Cardiac fibroblast (primary cell): ENCODE data around the gene CITED4.

Experiments used
- DNase-seq, 2 donors: peaks; one replicate each; pipeline versions ENCODE4 v3.0.0 to v3.0.0-alpha.2; 2010; ENCODE audit warnings: low read depth in 2 of 2
- H3K4me3 ChIP-seq, 2 donors: replicated peaks in 1 of 2; 1 replicate in 1 of 2; 2 replicates in 1 of 2; pipeline ENCODE4 v1.5.1; 2011; ENCODE audit warnings: low read depth in 2 of 2, low read length in 2 of 2, mild to moderate bottlenecking in 2 of 2, moderate library complexity in 1 of 2
- CTCF ChIP-seq: IDR thresholded peaks from one replicate; pipeline ENCODE4 v1.5.1; 2011; ENCODE audit warnings: low read depth, mild to moderate bottlenecking, low read length, inconsistent platforms

CITED4 gene

GRCh38 chr1:40862008-40862863 lies at the start of gene CITED4:
CITED4 (minus strand) TSS chr1:40862363; CDS start chr1:40862127, 236 bp downstream.
- peak; percentile 23 for TF ChIP-seq CTCF
- peak; percentile 94 for DNase-seq
- peak within 1 kb of the TSS; percentile 50 to 59 for H3K4me3 ChIP-seq

- DNase-seq = no peak
- no peak for TF ChIP-seq CTCF
- no peak overlapping the region for H3K4me3 ChIP-seq
Observed at GRCh38 chr1:40911105-40911504, 48.9 kb upstream of the CITED4 start.

- no peak for DNase-seq
- H3K4me3 ChIP-seq = no peak overlapping the region
- TF ChIP-seq CTCF = no peak
Observed at GRCh38 chr1:40909281-40909680, 47.1 kb upstream of the CITED4 start.

GRCh38 chr1:40908350-40908749 lies 46.2 kb upstream of the CITED4 start:
- no peak for DNase-seq
- no peak overlapping the region for H3K4me3 ChIP-seq
- TF ChIP-seq CTCF = no peak

GRCh38 chr1:40907899-40908298 lies 45.7 kb upstream of the CITED4 start:
- no peak for TF ChIP-seq CTCF
- no peak overlapping the region for H3K4me3 ChIP-seq
- DNase-seq = no peak

GRCh38 chr1:40906781-40907400 lies 44.7 kb upstream of the CITED4 start:
- TF ChIP-seq CTCF = no peak
- no peak overlapping the region for H3K4me3 ChIP-seq
- DNase-seq = no peak
